Kidney (tissue), 11 donors: ENCODE results near the gene CWH43. TPM values are rescaled to one million over a fixed set of nuclear protein-coding genes. Genes with fewer than 3 reads are reported as not detected.
"Not testable (repeated sequence)": the region's sequence is repeated elsewhere in the genome, so short reads cannot be mapped to it uniquely, and the experiment has no call there.

Source experiments
- DNase-seq, 5 donors: peaks; one replicate each; pipeline ENCODE4 v3.0.0-alpha.2; 2013 to 2020
- FAIRE-seq: peaks from 2 replicates; lab custom pipeline; 2012; peaks lifted over from hg19 to GRCh38; lab: Jason Lieb, UNC
- H3K27ac ChIP-seq, 2 donors: one replicate each; pipeline ENCODE4 v1.7.0; 2013; ENCODE audit warnings: low read depth in 2 of 2, low read length in 2 of 2, inconsistent platforms in 1 of 2
- H3K27me3 ChIP-seq: one replicate; pipeline ENCODE4 v1.7.1; 2013; ENCODE audit warnings: low read length, inconsistent platforms; ENCODE audit not compliant: control insufficient read depth, insufficient read depth
- H3K36me3 ChIP-seq, 3 donors: one replicate each; pipeline versions ENCODE4 v1.7.0 to v1.7.1; 2013; ENCODE audit warnings: low read length in 3 of 3, control low read depth in 1 of 3, inconsistent platforms in 1 of 3; ENCODE audit not compliant: insufficient read depth in 3 of 3, control insufficient read depth in 2 of 3
- H3K4me1 ChIP-seq, 3 donors: one replicate each; pipeline versions ENCODE4 v1.7.0 to v1.7.1; 2013; ENCODE audit warnings: low read length in 3 of 3, inconsistent platforms in 1 of 3, low read depth in 1 of 3; ENCODE audit not compliant: control insufficient read depth in 2 of 3, insufficient read depth in 2 of 3
- H3K4me3 ChIP-seq, 3 donors: one replicate each; pipeline versions ENCODE4 v1.7.0 to v1.8.1; 2013; ENCODE audit warnings: low read length in 3 of 3, control low read depth in 1 of 3, inconsistent platforms in 1 of 3
- H3K9ac ChIP-seq, 3 donors: one replicate each; pipeline versions ENCODE4 v1.7.0 to v1.7.1; 2013; ENCODE audit warnings: low read length in 3 of 3, control low read depth in 1 of 3, inconsistent platforms in 1 of 3
- H3K9me3 ChIP-seq, 3 donors: one replicate each; pipeline versions ENCODE4 v1.7.0 to v1.7.1; 2013; ENCODE audit warnings: low read length in 3 of 3, control low read depth in 1 of 3, inconsistent platforms in 1 of 3; ENCODE audit not compliant: control insufficient read depth in 2 of 3, insufficient read depth in 1 of 3
- intact Hi-C: fragments of 100-400 bp; cut with DNase I; formaldehyde crosslinking; loops from one replicate; pipeline ENCODE4 v1.11.1; 2022
- polyA plus RNA-seq: library from polyadenylated mRNA; stranded (reverse); fragments of 350-450 nt; fragmentation: Illumina TruSeq; extraction: RNeasy Lipid Tissue Mini Kit (QIAGEN cat#74804); gene quantifications from one replicate; pipeline ENCODE4 v1.2.3, GENCODE V29; 2014; ENCODE audit warnings: low read depth, low replicate concordance; ENCODE audit not compliant: insufficient read depth
- total RNA-seq: library from RNA; stranded (reverse); fragmentation: NEBNext Ultra II Directional; extraction: Animal tissue kit (Norgen Biotek cat#: 25700); gene quantifications from one replicate; pipeline ENCODE4 v1.2.1, GENCODE V29; 2021
- donor health status: control.
- donor health status: control.
- donor health status: DM: yes; HTN: yes; CAD: no.
- donor health status: Normal renal cell carcinoma (clear cell type).

Gene CWH43
- total and polyA plus RNA-seq, 2 donors from 2014 or later: 2.4 to 15.8 TPM

DNA sequence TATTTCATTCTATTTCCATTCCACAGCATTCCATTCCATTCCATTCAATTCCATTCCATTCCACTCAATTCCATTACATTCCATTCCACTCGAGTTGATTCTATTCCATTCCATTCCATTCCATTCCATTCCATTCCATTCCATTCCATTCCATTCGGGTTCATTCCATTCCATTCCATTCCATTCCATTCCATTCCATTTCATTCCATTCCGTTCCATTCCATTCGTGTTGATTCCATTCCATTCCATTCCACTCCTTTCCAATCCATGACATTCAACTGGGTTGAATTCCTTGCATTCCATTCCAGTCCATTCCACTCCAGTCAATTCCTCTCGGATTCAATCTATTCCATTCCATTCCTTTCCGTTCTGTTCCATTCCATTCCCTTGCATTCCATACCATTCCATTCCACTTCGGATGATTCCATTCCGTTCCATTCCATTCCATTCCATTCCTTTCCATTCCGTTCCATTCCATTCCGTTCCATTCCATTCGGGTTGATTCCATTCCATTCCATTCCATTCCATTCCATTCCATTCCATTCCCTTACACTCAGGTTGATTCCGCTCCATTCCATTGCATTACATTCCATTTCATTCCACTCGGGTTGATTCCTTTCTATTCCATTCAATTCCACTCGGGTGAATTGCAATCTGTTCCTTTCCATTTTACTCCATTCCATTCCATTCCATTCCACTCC is 117.5 kb downstream of the CWH43 start:
- H3K27ac ChIP-seq, H3K27me3 ChIP-seq, DNase-seq, FAIRE-seq, H3K9ac ChIP-seq, H3K4me1 ChIP-seq, H3K36me3 ChIP-seq, intact Hi-C loops, H3K4me3 ChIP-seq: not testable (repeated sequence)
- H3K9me3 ChIP-seq: peaks cover 24 to 50% (median 31%) of the 10 kb centered on the region in 3 donors

DNA sequence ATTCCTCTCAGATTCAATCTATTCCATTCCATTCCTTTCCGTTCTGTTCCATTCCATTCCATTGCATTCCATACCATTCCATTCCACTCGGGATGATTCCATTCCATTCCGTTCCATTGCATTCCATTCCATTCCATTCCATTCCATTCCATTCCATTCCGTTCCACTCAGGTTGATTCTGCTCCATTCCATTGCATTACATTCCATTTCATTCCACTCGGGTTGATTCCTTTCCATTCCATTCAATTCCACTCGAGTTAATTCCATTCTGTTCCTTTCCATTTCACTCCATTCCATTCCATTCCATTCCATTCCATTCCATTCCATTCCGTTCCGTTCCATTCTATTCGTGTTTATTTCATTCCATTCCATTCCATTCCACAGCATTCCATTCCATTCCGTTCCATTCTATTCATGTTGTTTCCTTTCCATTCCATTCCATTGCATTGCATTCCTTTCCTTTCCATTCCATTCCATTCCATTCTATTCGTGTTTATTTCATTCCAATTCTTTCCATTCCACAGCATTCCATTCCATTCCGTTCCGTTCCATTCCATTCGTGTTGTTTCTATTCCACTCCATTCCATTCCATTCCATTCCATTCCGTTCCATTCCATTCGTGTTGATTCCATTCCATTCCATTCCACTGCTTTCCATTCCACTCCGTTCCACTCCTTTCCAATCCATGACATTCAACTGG is 118.3 kb downstream of the CWH43 start:
- not testable (repeated sequence) for DNase-seq

DNA sequence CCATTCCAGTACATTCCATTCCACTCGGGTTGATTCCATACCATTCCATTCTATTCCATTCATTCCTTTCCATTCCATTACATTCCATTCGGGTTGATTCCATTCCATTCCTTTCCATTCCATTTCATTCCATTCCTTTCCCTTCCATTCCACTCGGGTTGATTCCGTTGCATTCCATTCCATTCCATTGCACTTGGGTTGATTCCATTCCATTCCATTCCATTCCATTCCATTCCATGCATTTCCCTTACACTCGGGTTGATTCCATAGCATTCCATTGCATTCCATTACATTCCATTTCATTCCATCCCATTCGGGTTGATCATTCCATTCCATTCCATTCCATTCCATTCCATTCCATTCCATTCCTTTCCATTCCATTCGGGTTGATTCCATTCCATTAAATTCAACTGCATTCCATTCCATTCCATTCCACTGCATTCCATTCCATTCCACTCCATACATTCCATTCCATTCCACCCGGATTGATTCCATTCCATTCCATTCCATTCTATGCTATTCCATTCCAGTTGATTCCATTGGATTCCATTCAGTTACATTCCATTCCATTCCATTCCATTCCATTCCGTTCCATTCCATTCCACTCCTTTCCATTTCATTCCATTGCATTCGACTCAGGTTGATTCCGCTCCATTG is 119.3 kb downstream of the CWH43 start:
- FAIRE-seq, H3K9ac ChIP-seq, H3K36me3 ChIP-seq, H3K4me1 ChIP-seq, H3K27ac ChIP-seq, DNase-seq, H3K4me3 ChIP-seq, H3K27me3 ChIP-seq, intact Hi-C loops: not testable (repeated sequence)
- peaks cover 16 to 39% (median 29%) of the 10 kb centered on the region in 3 donors for H3K9me3 ChIP-seq

More for the DNA sequence above, 118.3 kb downstream of the CWH43 start:
- H3K4me3 ChIP-seq, FAIRE-seq, H3K36me3 ChIP-seq, intact Hi-C loops, H3K27ac ChIP-seq, H3K9ac ChIP-seq, H3K27me3 ChIP-seq, H3K4me1 ChIP-seq: not testable (repeated sequence)
- H3K9me3 ChIP-seq: peaks cover 20 to 42% (median 28%) of the 10 kb centered on the region in 3 donors

DNA sequence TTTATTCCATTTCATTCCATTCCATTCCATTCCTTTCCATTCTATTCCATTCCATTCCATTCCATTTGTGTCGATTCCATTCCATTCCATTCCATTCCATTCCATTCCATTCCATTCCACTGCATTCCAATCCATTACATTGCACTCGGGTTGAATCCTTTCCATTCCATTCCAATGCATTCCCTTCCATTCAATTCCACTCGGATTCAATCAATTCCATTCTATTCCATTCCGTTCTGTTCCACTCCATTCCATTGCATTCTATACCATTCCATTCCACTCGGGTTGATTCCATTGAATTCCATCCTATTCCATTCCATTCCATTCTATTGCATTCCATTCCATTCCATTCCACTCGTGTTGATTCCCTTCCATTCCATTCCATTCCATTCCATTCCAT is 121.2 kb downstream of the CWH43 start:
- H3K27me3 ChIP-seq, H3K4me1 ChIP-seq, H3K27ac ChIP-seq, intact Hi-C loops, H3K9ac ChIP-seq, H3K4me3 ChIP-seq, FAIRE-seq, H3K36me3 ChIP-seq: not testable (repeated sequence)
- H3K9me3 ChIP-seq: peaks cover 16 to 43% (median 29%) of the 10 kb centered on the region in 3 donors
- DNase-seq: peak in 3 of 5 donors; percentile 35 to 55 (median 38)

DNA sequence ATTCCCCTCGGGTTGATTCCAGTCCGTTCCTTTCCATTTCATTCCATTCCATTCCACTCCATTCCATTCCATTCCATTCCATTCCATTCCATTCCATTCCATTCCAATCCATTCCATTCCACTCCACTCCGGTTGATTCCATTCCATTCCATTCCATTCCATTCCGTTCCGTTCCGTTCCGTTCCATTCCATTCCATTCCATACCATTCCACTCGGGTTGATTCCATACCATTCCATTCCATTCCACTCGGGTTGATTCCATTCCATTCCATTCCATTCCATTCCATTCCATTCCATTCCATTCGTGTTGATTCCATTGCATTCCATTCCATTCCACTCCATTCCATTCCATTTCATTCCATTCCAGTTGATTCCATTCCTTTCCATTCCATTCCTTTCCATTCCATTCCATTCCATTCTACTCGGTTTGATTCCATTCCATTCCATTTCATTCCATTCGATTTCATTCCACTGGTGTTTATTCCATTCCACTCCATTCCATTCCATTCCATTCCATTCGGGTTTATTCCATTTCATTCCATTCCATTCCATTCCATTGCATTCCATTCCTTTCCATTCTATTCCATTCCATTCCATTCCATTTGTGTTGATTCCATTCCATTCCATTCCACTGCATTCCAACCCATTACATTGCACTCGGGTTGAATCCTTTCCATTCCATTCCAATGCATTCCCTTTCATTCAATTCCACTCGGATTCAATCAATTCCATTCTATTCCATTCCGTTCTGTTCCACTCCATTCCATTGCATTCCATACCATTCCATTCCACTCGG is 122.3 kb downstream of the CWH43 start:
- H3K9ac ChIP-seq, H3K27ac ChIP-seq, FAIRE-seq, intact Hi-C loops, H3K36me3 ChIP-seq, DNase-seq, H3K4me1 ChIP-seq, H3K27me3 ChIP-seq, H3K4me3 ChIP-seq: not testable (repeated sequence)
- peaks cover 16 to 38% (median 23%) of the 10 kb centered on the region in 3 donors for H3K9me3 ChIP-seq

DNA sequence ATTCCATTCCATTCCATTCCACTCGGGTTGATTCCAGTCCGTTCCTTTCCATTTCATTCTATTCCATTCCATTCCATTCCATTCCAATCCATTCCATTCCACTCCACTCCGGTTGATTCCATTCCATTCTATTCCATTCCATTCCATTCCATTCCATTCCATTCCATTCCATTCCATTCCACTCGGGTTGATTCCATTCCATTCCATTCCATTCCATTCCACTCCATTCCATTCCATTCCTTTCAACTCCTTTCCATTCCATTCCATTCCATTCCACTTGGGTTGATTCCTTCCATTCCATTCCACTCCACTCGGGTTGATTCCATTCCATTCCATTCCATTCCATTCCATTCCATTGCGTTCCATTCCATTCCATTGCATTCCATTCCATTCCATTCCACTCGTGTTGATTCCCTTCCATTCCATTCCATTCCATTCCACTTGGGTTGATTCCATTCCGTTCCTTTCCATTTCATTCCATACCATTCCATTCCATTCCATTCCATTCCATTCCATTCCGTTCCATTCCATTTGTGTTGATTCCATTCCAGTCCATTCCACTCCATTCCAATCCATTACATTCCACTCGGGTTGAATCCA is 123.6 kb downstream of the CWH43 start:
- H3K4me3 ChIP-seq, H3K9ac ChIP-seq, H3K36me3 ChIP-seq, H3K27ac ChIP-seq, DNase-seq, FAIRE-seq, H3K4me1 ChIP-seq, H3K27me3 ChIP-seq, intact Hi-C loops: not testable (repeated sequence)
- peaks cover 11 to 34% (median 21%) of the 10 kb centered on the region in 3 donors for H3K9me3 ChIP-seq

DNA sequence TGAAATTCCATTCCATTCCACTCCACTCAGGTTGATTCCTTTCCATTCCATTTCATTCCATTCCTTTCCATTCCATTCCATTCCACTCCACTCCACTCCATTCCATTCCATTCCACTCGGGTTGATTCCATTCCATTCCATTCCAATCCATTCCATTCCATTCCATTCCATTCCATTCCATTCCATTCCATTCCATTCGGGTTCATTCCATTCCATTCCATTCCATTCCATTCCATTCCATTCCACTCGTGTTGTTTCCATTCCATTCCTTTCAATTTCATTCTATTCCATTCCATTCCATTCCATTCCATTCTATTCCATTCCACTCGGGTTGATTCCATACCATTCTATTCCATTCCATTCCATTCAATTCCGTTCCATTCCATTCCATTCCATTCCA is 124.5 kb downstream of the CWH43 start:
- H3K9ac ChIP-seq, FAIRE-seq: not testable (repeated sequence)
- peaks cover 4 to 30% (median 17%) of the 10 kb centered on the region in 3 donors for H3K9me3 ChIP-seq

More for the DNA sequence above, 124.5 kb downstream of the CWH43 start:
- DNase-seq, H3K27ac ChIP-seq, H3K4me1 ChIP-seq, H3K36me3 ChIP-seq, H3K4me3 ChIP-seq, H3K27me3 ChIP-seq, intact Hi-C loops: not testable (repeated sequence)
